WI38 (cell line): ENCODE measurements around the gene VTI1A.
"Not testable (repeated sequence)": the region's sequence is repeated elsewhere in the genome, so short reads cannot be mapped to it uniquely, and the experiment has no call there.

ENCODE experiments used
- H3K4me3 ChIP-seq: 2 replicates; pipeline ENCODE4 v1.5.1; 2011; ENCODE audit warnings: low read depth, mild to moderate bottlenecking, control low read depth, low read length
- CTCF ChIP-seq: IDR thresholded peaks from 2 replicates; pipeline ENCODE4 v1.5.1; 2012; ENCODE audit warnings: low read depth, mild to moderate bottlenecking, control low read depth, low read length

Gene VTI1A

GRCh38 chr10:112724404-112724991, 277.5 kb downstream of the VTI1A start:
- no peak for TF ChIP-seq CTCF
- no peak overlapping the region for H3K4me3 ChIP-seq

- H3K4me3 ChIP-seq, result no peak overlapping the region
- no peak for TF ChIP-seq CTCF
Observed at GRCh38 chr10:112728118-112728883, 281.3 kb downstream of the VTI1A start.

DNA sequence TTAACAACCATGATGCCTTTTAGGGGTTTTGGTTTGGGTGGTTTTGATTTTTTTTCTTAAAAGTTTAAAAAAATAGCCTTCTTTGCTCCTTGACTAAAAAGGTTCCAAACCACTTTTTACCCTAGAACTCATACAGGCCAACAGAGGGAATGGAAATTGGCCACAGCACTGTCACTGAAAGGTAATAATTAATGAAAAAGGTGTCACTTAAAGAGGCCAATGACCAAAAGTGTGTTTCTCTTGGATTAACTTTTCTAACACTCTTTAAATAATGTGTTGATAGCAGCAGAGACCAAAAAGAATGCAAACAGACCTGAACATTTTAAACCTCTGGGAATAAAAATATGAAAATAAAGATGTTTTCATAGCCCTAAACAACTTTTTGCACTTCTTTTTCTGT, 282.0 kb downstream of the VTI1A start:
- H3K4me3 ChIP-seq, result no peak overlapping the region
- TF ChIP-seq CTCF, result no peak

DNA sequence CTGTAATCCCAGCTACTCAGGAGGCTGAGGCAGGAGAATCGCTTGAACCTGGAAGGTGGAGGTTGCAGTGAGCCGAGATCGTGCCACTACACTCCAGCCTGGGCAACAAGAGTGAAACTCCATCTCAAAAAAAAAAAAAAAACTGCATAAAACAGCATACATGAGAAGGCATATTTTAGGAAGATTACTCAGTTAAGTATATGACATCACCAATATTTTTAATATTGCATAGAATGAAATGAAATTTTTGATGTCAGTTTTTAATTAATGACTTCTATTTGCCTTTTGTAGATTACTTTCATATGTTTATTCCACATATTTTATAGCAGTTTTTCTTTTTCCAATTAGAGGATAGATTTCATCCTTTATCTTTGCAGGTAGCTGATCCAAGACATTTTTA, 284.4 kb downstream of the VTI1A start:
- H3K4me3 ChIP-seq, result not testable (repeated sequence)

DNA sequence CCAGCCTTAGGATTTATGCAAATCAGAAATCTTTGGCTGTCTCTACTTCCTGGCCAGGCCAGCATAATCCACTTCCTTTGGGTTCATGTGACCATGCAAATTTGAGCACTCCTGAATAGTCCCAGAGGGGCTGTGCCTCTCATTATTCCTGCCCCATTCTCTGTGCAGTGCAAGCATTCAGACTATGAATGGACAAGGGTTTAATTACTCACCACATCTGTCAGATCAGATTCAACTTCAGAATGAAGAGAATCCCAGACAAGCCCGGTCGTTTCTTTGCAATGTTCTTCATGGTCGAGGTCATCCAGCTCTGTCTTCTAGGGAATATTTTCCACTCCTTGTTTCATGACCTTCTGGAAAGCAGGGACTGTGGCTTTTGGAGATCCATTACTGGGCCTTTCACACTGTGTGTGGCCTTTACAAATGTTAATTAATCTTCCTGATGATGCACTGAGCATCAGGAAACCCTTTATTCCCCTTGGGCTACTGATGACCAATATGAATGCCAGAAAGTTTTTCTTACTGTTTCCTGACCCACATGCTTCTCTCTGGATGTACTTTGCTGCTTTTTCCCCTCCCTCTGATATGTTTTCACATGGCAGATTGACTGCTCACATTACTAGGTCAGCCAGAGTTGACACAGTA, 285.4 kb downstream of the VTI1A start:
- H3K4me3 ChIP-seq, result no peak overlapping the region
- no peak for TF ChIP-seq CTCF

- TF ChIP-seq CTCF, result no peak
- H3K4me3 ChIP-seq, result no peak overlapping the region
Observed at GRCh38 chr10:112735041-112735695, 288.2 kb downstream of the VTI1A start.

DNA sequence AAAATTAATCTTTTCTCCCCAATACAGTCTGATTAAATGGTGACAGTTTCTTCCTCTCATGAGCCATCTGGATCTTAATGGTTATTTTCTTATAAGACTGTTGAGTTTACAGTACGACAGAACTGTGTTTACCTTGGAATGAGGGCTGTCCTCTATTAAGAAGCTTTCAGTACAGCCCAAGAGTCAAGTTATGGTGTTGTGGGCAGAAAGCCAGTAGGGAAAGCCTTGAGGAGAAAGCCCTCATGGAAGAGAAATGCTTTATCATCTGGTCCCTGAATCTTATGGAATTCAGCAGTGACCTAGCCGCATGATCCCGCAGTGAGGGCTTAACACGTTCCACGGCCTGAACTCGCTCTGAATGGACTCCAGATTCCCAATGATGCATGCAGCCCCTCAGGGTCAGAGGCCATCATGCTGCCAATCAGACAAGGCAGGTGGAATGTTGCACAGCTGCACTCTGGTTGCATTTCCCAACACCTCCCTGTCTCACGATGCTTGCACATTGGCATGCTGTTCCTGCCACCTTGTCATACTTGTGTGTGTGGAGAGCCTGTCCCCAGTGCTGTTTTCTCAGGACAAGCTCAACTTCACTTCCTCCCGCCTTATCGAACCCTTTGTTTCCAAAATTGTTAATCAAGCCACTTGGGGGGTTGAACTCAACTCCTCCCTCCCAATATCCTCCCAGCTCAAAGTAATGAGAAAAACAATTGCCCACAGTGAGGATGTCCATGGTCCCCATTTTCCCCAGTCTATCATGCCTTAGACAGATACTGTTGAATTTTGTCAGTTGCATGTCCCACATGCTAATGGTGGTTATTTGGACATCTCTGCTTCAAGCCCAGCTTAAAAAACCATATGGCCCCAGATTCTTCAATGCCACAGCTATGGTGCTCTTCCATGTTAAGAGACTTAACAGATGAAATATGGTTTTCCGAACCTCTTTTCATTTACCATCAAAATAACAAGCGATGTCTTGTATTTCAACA, 291.9 kb downstream of the VTI1A start:
- H3K4me3 ChIP-seq, result no peak overlapping the region
- no peak for TF ChIP-seq CTCF
